K562 (cell line): ENCODE results near the gene PTGR3.

Experiments used
- CEBPZ ChIP-seq: fragments of 150-350 bp; IDR thresholded peaks from 2 replicates; pipeline ENCODE4 v1.6.1; 2014; ENCODE audit warnings: low read depth, mild to moderate bottlenecking, low read length, borderline replicate concordance
- CTCF ChIP-seq, 3 experiments: IDR thresholded peaks in 2 of 3; conservative IDR thresholded peaks in 1 of 3; 2 replicates each; pipeline ENCODE4 v1.5.1; 2011 to 2012; ENCODE audit warnings: low read length in 3 of 3, mild to moderate bottlenecking in 3 of 3, control low read depth in 2 of 3, improper control_type of control experiment in 1 of 3, inconsistent platforms in 1 of 3, low read depth in 1 of 3, mixed read lengths in 1 of 3, moderate library complexity in 1 of 3; ENCODE audit not compliant: insufficient read depth in 2 of 3
- EP300 ChIP-seq: IDR thresholded peaks from 2 replicates; pipeline ENCODE4 v1.6.1; 2012; ENCODE audit warnings: low read length, improper control_type of control experiment
- SP2 ChIP-seq: IDR thresholded peaks from 2 replicates; pipeline ENCODE4 v1.6.1; 2011; ENCODE audit warnings: mild to moderate bottlenecking, low read depth, low read length, moderate library complexity; ENCODE audit not compliant: poor library complexity, severe bottlenecking; ENCODE audit errors: extremely low read depth
- ZNF512 ChIP-seq: IDR thresholded peaks from 2 replicates; pipeline ENCODE4 v1.6.1; 2016; ENCODE audit warnings: missing genetic modification characterization, missing compliant biosample characterization

GRCh38 chr18:75223687-75224347 lies 14.9 kb upstream of the PTGR3 start:
- TF ChIP-seq CEBPZ: no peak
- no peak for TF ChIP-seq CTCF (IDR thresholded peaks at IDR 0.05 in 2 of 3, conservative IDR thresholded peaks at IDR 0.05 in 1 of 3; ENCODE audit: insufficient read depth in 2 of 3, low read depth in 1 of 3, low read length in 3 of 3)
- no peak for TF ChIP-seq EP300
- no peak for TF ChIP-seq SP2
- TF ChIP-seq ZNF512: no peak
